Naive thymus-derived CD8-positive, alpha-beta T cell (primary cell): ENCODE measurements around the gene RNF126. TPM values are rescaled to one million over a fixed set of nuclear protein-coding genes. Genes with fewer than 3 reads are reported as not detected.

Source experiments
- ATAC-seq, 2 donors: fragments of 150-1000 bp; cut with Tn5 transposase in 1 of 2; sonication (Bioruptor Pico), chemical (Tn5 transposase) in 1 of 2; 1 replicate in 1 of 2; 2 replicates in 1 of 2; pipeline ENCODE4 v1.10.0; 2021; ENCODE audit warnings: mild to moderate bottlenecking in 2 of 2, moderate library complexity in 2 of 2
- POLR2A ChIA-PET: fragments of 350-600 bp; sonication (Branson Sonifier 250); formaldehyde crosslinking; loops from one replicate; lab custom pipeline; 2021; ENCODE audit warnings: antibody characterized with exemption; lab: Charles Lee
- DNase-seq, 10 donors: peaks; one replicate each; pipeline versions ENCODE4 v3.0.0 to v3.0.0-alpha.2; 2020 to 2022
- H3K27ac Mint-ChIP-seq, 10 donors: one replicate each; pipeline ENCODE4 v1.8.0; 2020 to 2022; ENCODE audit warnings: mild to moderate bottlenecking in 10 of 10, mixed read lengths in 10 of 10, moderate library complexity in 4 of 10, inconsistent platforms in 1 of 10
- H3K27me3 Mint-ChIP-seq, 5 donors: one replicate each; pipeline ENCODE4 v1.8.0; 2021 to 2022; ENCODE audit warnings: mixed read lengths in 5 of 5
- H3K36me3 Mint-ChIP-seq, 3 donors: one replicate each; pipeline ENCODE4 v1.8.0; 2020 to 2022; ENCODE audit warnings: mixed read lengths in 3 of 3, mild to moderate bottlenecking in 2 of 3, inconsistent platforms in 1 of 3
- H3K4me1 Mint-ChIP-seq, 4 donors: one replicate each; pipeline ENCODE4 v1.8.0; 2021 to 2022; ENCODE audit warnings: mixed read lengths in 4 of 4
- H3K4me3 Mint-ChIP-seq, 10 donors: one replicate each; pipeline ENCODE4 v1.8.0; 2020 to 2022; ENCODE audit warnings: mild to moderate bottlenecking in 10 of 10, mixed read lengths in 10 of 10, moderate library complexity in 6 of 10, inconsistent platforms in 1 of 10
- H3K9me3 Mint-ChIP-seq, 9 donors: one replicate each; pipeline ENCODE4 v1.8.0; 2020 to 2022; ENCODE audit warnings: mixed read lengths in 9 of 9, mild to moderate bottlenecking in 3 of 9, inconsistent platforms in 1 of 9, moderate library complexity in 1 of 9
- polyA plus RNA-seq, 3 donors: library from polyadenylated mRNA; unstranded; fragments of 300-500 nt; fragmentation: Illumina TruSeq; gene quantifications; one replicate each; pipeline ENCODE4 v1.2.3, GENCODE V29; 2021
- total RNA-seq, 8 experiments: library from RNA in 2 of 8; stranded (reverse) in 2 of 8; gene quantifications; one replicate each; pipeline ENCODE4 v1.2.3 and lab custom pipeline; 2021 to 2026

RNF126 gene
- total and polyA plus RNA-seq, 5 experiments from 2014 or later, result 56.2 to 125 (median 70.7) TPM

- Mint-ChIP-seq H3K4me3 (no peak overlapping the region), H3K4me1 (no peaks in the 10 kb centered on the region), H3K27ac (no peak overlapping the region), H3K27me3 (no peaks in the 10 kb centered on the region), H3K9me3 (peaks cover 0 to 8% (median 0%) of the 10 kb centered on the region in 9 donors), H3K36me3 (no peaks in the 10 kb centered on the region)
- POLR2A ChIA-PET, result no interaction called here
- DNase-seq (no peak), ATAC-seq (no peak)
Measured at GRCh38 chr19:601790-602189, 61.2 kb downstream of the RNF126 start.

GRCh38 chr19:601310-601709, 61.7 kb downstream of the RNF126 start:
- H3K9me3 Mint-ChIP-seq, result peaks cover 0 to 8% (median 0%) of the 10 kb centered on the region in 9 donors
- ATAC-seq (no peak), DNase-seq (no peak)
- POLR2A ChIA-PET, result no interaction called here
- no peaks in the 10 kb centered on the region for H3K4me1 Mint-ChIP-seq
- H3K4me3 Mint-ChIP-seq, result no peak overlapping the region
- peak overlapping the region in 2 of 10 donors; percentile 46 to 73 for H3K27ac Mint-ChIP-seq
- H3K27me3 Mint-ChIP-seq, result no peaks in the 10 kb centered on the region
- no peaks in the 10 kb centered on the region for H3K36me3 Mint-ChIP-seq

Other genes with a start within 250 kb of the RNF126 start
- gene SHC2, start 202.2 kb downstream of the RNF126 start, total RNA-seq, result 1 to 10 TPM; 3.6 to 4.0 TPM
- gene SHC2, start 202.2 kb downstream of the RNF126 start, polyA plus RNA-seq, result 1 to 10 TPM in 1 of 3 donors, under 1 TPM in 2; 0.30 to 1.8 (median 0.41) TPM
- 1 to 10 TPM; 1.1 to 1.2 TPM for gene MADCAM1, start 166.7 kb downstream of the RNF126 start, total RNA-seq
- gene MADCAM1, start 166.7 kb downstream of the RNF126 start, polyA plus RNA-seq, result under 1 TPM; 0.17 to 0.33 (median 0.17) TPM
- 10 to 100 TPM; 31.5 to 33.0 TPM for gene TPGS1, start 155.7 kb downstream of the RNF126 start, total RNA-seq
- gene TPGS1, start 155.7 kb downstream of the RNF126 start, polyA plus RNA-seq, result 10 to 100 TPM; 31.6 to 43.3 (median 42.3) TPM
- gene CDC34, start 131.5 kb downstream of the RNF126 start, total RNA-seq, result 10 to 100 TPM; 41.7 to 46.7 TPM
- gene CDC34, start 131.5 kb downstream of the RNF126 start, polyA plus RNA-seq, result 10 to 100 TPM; 20.6 to 43.5 (median 27.9) TPM
- gene GZMM, start 119.2 kb downstream of the RNF126 start, total RNA-seq, result 10 to 100 TPM; 46.9 to 55.9 TPM
- 100 to 1,000 TPM; 228 to 450 (median 333) TPM for gene GZMM, start 119.2 kb downstream of the RNF126 start, polyA plus RNA-seq
- gene BSG, start 90.6 kb downstream of the RNF126 start, total RNA-seq, result 100 to 1,000 TPM; 106 to 107 TPM
- gene BSG, start 90.6 kb downstream of the RNF126 start, polyA plus RNA-seq, result 100 to 1,000 TPM; 282 to 313 (median 309) TPM
- gene HCN2, start 73.3 kb downstream of the RNF126 start, total RNA-seq, result under 1 TPM; 0.49 to 0.68 TPM
- under 1 TPM in 2 of 3 donors, not detected in 1; 0.03 to 0.06 TPM for gene HCN2, start 73.3 kb downstream of the RNF126 start, polyA plus RNA-seq
- gene POLRMT, start 29.7 kb downstream of the RNF126 start, total RNA-seq, result 10 to 100 TPM; 88.4 to 92.3 TPM
- 10 to 100 TPM; 33.2 to 71.1 (median 37.4) TPM for gene POLRMT, start 29.7 kb downstream of the RNF126 start, polyA plus RNA-seq
- gene FGF22, start 23.3 kb downstream of the RNF126 start, total RNA-seq, result 1 to 10 TPM; 2.4 to 2.6 TPM
- gene FGF22, start 23.3 kb downstream of the RNF126 start, polyA plus RNA-seq, result not detected
- 1 to 10 TPM; 3.0 to 4.2 TPM for gene FSTL3, start 13.2 kb upstream of the RNF126 start, total RNA-seq
- gene FSTL3, start 13.2 kb upstream of the RNF126 start, polyA plus RNA-seq, result 1 to 10 TPM; 2.4 to 3.2 (median 2.8) TPM
- not detected for gene PRSS57, start 32.2 kb upstream of the RNF126 start, total RNA-seq
- gene PRSS57, start 32.2 kb upstream of the RNF126 start, polyA plus RNA-seq, result 1 to 10 TPM in 1 of 3 donors, not detected in 2; 1.2 TPM
- not detected for gene PALM, start 45.7 kb upstream of the RNF126 start, total RNA-seq
- not detected for gene PALM, start 45.7 kb upstream of the RNF126 start, polyA plus RNA-seq
- not detected for gene MISP, start 87.9 kb upstream of the RNF126 start, total RNA-seq
- gene MISP, start 87.9 kb upstream of the RNF126 start, polyA plus RNA-seq, result not detected
- 100 to 1,000 TPM; 321 to 323 TPM for gene PTBP1, start 134.2 kb upstream of the RNF126 start, total RNA-seq
- 100 to 1,000 TPM; 110 to 190 (median 110) TPM for gene PTBP1, start 134.2 kb upstream of the RNF126 start, polyA plus RNA-seq
- not detected for gene PLPPR3, start 158.7 kb upstream of the RNF126 start, total RNA-seq
- gene PLPPR3, start 158.7 kb upstream of the RNF126 start, polyA plus RNA-seq, result not detected
- gene AZU1, start 164.6 kb upstream of the RNF126 start, total RNA-seq, result under 1 TPM; 0.21 to 0.36 TPM
- gene AZU1, start 164.6 kb upstream of the RNF126 start, polyA plus RNA-seq, result not detected
- gene PRTN3, start 177.8 kb upstream of the RNF126 start, total RNA-seq, result not detected
- gene PRTN3, start 177.8 kb upstream of the RNF126 start, polyA plus RNA-seq, result not detected
- not detected for gene ELANE, start 189.1 kb upstream of the RNF126 start, total RNA-seq
- gene ELANE, start 189.1 kb upstream of the RNF126 start, polyA plus RNA-seq, result not detected
- 1 to 10 TPM; 2.4 to 3.9 TPM for gene CFD, start 196.4 kb upstream of the RNF126 start, total RNA-seq
- 1 to 10 TPM; 3.6 to 10.0 (median 4.3) TPM for gene CFD, start 196.4 kb upstream of the RNF126 start, polyA plus RNA-seq
- gene MED16, start 230.0 kb upstream of the RNF126 start, total RNA-seq, result 10 to 100 TPM; 65.9 to 68.8 TPM
- 100 to 1,000 TPM in 1 of 3 donors, 10 to 100 TPM in 2; 54.3 to 117 (median 72.4) TPM for gene MED16, start 230.0 kb upstream of the RNF126 start, polyA plus RNA-seq
- gene RNU6-9, start 230.3 kb upstream of the RNF126 start, total RNA-seq, result not detected
- gene RNU6-9, start 230.3 kb upstream of the RNF126 start, polyA plus RNA-seq, result not detected